HS-27A (cell line): ENCODE results near the gene TTC12.

Experiments
- DNase-seq: peaks from one replicate; pipeline ENCODE4 v3.0.0-alpha.2; 2012; ENCODE audit warnings: low read depth, missing footprints

TTC12 gene

GRCh38 chr11:113405724-113406478, 91.5 kb downstream of the TTC12 start:
- DNase-seq: no peak

DNA sequence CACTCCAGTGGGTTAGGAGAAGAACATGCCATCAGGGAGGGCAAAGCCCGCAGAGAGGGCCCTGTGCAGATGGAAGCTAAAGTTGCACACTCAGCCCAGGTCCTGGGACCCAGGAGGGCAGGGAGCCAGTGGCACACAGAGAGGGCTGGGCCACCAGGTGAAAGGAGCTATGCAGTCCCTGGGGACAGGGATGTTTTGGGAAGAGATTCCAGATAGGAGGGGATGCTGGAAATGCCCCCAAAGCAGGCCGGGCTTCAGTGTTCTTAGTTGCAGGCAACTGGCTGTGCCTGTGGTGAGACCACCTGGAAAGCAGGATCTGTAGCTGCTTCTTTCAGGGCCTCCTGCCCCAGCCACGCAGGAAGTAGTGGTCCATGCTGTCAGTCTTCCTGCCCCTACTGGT, 92.8 kb downstream of the TTC12 start:
- DNase-seq: no peak

- no peak for DNase-seq
These were observed 93.8 kb downstream of the TTC12 start for GRCh38 chr11:113408206-113408605.

GRCh38 chr11:113408887-113409286, 94.5 kb downstream of the TTC12 start:
- DNase-seq: no peak

- DNase-seq: no peak
These were observed 95.1 kb downstream of the TTC12 start for GRCh38 chr11:113409526-113409925.

- DNase-seq: no peak
These were observed 96.2 kb downstream of the TTC12 start for GRCh38 chr11:113410414-113411135.

DNA sequence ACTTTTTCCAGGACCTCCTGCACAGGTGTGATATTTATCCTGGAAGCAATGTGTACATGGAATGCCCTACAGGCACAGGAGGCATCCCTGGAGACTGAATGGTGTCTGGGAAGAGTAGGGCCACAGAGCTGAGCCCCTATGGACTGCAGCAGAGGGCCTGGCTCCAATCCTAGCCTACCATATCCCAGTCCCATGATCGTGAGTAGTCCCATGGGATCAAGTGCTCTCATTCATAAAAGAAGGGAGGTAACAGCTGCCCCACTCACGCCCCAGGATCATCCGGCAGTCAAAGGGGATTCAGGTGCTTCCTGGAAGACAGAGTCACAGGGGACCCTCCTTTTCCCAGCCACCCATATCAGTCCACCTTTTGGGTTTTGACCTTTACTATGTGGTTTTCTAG, 97.2 kb downstream of the TTC12 start:
- no peak for DNase-seq

GRCh38 chr11:113412675-113413074, 98.3 kb downstream of the TTC12 start:
- DNase-seq: no peak

- no peak for DNase-seq
These were observed 101.0 kb downstream of the TTC12 start for GRCh38 chr11:113415343-113415742.
